Dermis lymphatic vessel endothelial cell (primary cell): ENCODE data around the gene GPR162. TPM values are rescaled to one million over a fixed set of nuclear protein-coding genes. Genes with fewer than 3 reads are reported as not detected.

Experiments
- total RNA-seq: library from RNA; depleted of rRNA; stranded (reverse); fragments of >200 nt; gene quantifications from 2 replicates; pipeline ENCODE4 v1.2.1, GENCODE V29; 2014

Gene GPR162
- total RNA-seq, result 0.09 and 0.22 TPM in 2 replicates

GRCh38 chr12:6821591-6822425 is at the start of gene GPR162:
Gene GPR162, plus strand, starts transcription at chr12:6821821. Its CDS starts 2,078 bp downstream, at chr12:6823899.

GRCh38 chr12:6772331-6772695 is 49.3 kb upstream of the GPR162 start, which contains the start of gene LAG3:
Gene LAG3, plus strand, starts transcription at chr12:6772520. Its CDS starts 333 bp downstream, at chr12:6772853.

GRCh38 chr12:6788972-6789924 is 32.4 kb upstream of the GPR162 start, which contains the start of gene CD4:
Gene CD4, plus strand, starts transcription at chr12:6789528. Its CDS starts 10,611 bp downstream, at chr12:6800139.

GRCh38 chr12:6827982-6828780 is 6.6 kb downstream of the GPR162 start, which contains the start of gene P3H3:
Gene P3H3, plus strand, starts transcription at chr12:6828407. Its CDS starts 34 bp downstream, at chr12:6828441.

GRCh38 chr12:6840761-6841515 is 19.3 kb downstream of the GPR162 start, which contains the start of gene GNB3:
Gene GNB3, plus strand, starts transcription at chr12:6840925. Its CDS starts 363 bp downstream, at chr12:6841288.

GRCh38 chr12:6851153-6851920 is 29.7 kb downstream of the GPR162 start, which contains the start of gene CDCA3:
Gene CDCA3, minus strand, starts transcription at chr12:6851286. Its CDS starts 334 bp downstream, at chr12:6850952.

GRCh38 chr12:6851921-6852650 is 30.5 kb downstream of the GPR162 start, which contains the start of gene USP5:
Gene USP5, plus strand, starts transcription at chr12:6852150. Its CDS starts 30 bp downstream, at chr12:6852180.

GRCh38 chr12:6867413-6868210 is 46.0 kb downstream of the GPR162 start, which contains the start of gene TPI1:
Gene TPI1, plus strand, starts transcription at chr12:6867531. Its CDS starts 36 bp downstream, at chr12:6867567.

GRCh38 chr12:6873094-6874014 is 51.7 kb downstream of the GPR162 start, which contains the start of gene SPSB2:
Gene SPSB2, minus strand, starts transcription at chr12:6873303. Its CDS starts 402 bp downstream, at chr12:6872901.

Other genes starting within 250 kb of the GPR162 start
- 201 and 235 TPM in 2 replicates for gene CHD4, start 214.4 kb upstream of the GPR162 start, total RNA-seq
- gene LPAR5, start 185.9 kb upstream of the GPR162 start, total RNA-seq, result under 0.01 TPM in 1 of 2 replicates, not detected in the other
- 0.33 and 0.43 TPM in 2 replicates for gene ACRBP, start 174.4 kb upstream of the GPR162 start, total RNA-seq
- gene ING4, start 158.7 kb upstream of the GPR162 start, total RNA-seq, result 48.1 and 53.3 TPM in 2 replicates
- 7.8 and 8.0 TPM in 2 replicates for gene ZNF384, start 132.4 kb upstream of the GPR162 start, total RNA-seq
- not detected in 2 replicates for gene PIANP, start 121.0 kb upstream of the GPR162 start, total RNA-seq
- 43.1 and 45.3 TPM in 2 replicates for gene COPS7A, start 97.8 kb upstream of the GPR162 start, total RNA-seq
- 68.2 and 71.3 TPM in 2 replicates for gene MLF2, start 68.7 kb upstream of the GPR162 start, total RNA-seq
- 46.1 and 57.2 TPM in 2 replicates for gene PTMS, start 55.5 kb upstream of the GPR162 start, total RNA-seq
- 0.09 and 0.22 TPM in 2 replicates for gene LAG3, start 49.3 kb upstream of the GPR162 start, total RNA-seq
- not detected in 2 replicates for gene CD4, start 32.3 kb upstream of the GPR162 start, total RNA-seq
- gene P3H3, start 6.6 kb downstream of the GPR162 start, total RNA-seq, result 10.2 and 10.9 TPM in 2 replicates
- 0.11 and 0.26 TPM in 2 replicates for gene GNB3, start 19.1 kb downstream of the GPR162 start, total RNA-seq
- 2.7 and 3.4 TPM in 2 replicates for gene CDCA3, start 29.5 kb downstream of the GPR162 start, total RNA-seq
- 69.3 and 72.1 TPM in 2 replicates for gene USP5, start 30.3 kb downstream of the GPR162 start, total RNA-seq
- gene TPI1, start 45.7 kb downstream of the GPR162 start, total RNA-seq, result 630 and 802 TPM in 2 replicates
- 3.4 and 4.2 TPM in 2 replicates for gene SPSB2, start 51.5 kb downstream of the GPR162 start, total RNA-seq
- gene LRRC23, start 83.0 kb downstream of the GPR162 start, total RNA-seq, result 2.0 and 3.8 TPM in 2 replicates
- 0.60 and 1.1 TPM in 2 replicates for gene ENO2, start 92.8 kb downstream of the GPR162 start, total RNA-seq
- gene ATN1, start 106.1 kb downstream of the GPR162 start, total RNA-seq, result 5.5 and 5.8 TPM in 2 replicates
- not detected in 2 replicates for gene RNU7-1, start 122.0 kb downstream of the GPR162 start, total RNA-seq
- gene C12orf57, start 122.2 kb downstream of the GPR162 start, total RNA-seq, result 163 and 168 TPM in 2 replicates
- 3.3 and 3.5 TPM in 2 replicates for gene PTPN6, start 129.5 kb downstream of the GPR162 start, total RNA-seq
- 147 and 175 TPM in 2 replicates for gene PHB2, start 148.8 kb downstream of the GPR162 start, total RNA-seq
- 26.4 and 33.7 TPM in 2 replicates for gene EMG1, start 149.1 kb downstream of the GPR162 start, total RNA-seq
- gene LPCAT3, start 196.7 kb downstream of the GPR162 start, total RNA-seq, result 9.4 and 10.8 TPM in 2 replicates
- 0.09 and 0.65 TPM in 2 replicates for gene C1S, start 238.9 kb downstream of the GPR162 start, total RNA-seq